Measurements from ENCODE around the gene FGF18. TPM values are rescaled to one million over a fixed set of nuclear protein-coding genes. Genes with fewer than 3 reads are reported as not detected.

Gene FGF18
- total and polyA plus RNA-seq, 5 experiments from 2014 or later, result 0.38 to 0.42 TPM; not detected in 3

GRCh38 chr5:171470420-171470819 lies 51.0 kb downstream of the FGF18 start:
- H3K4me1 Mint-ChIP-seq, result no peaks in the 10 kb centered on the region
- ATAC-seq, result no peak
- DNase-seq, result no peak
- POLR2A ChIA-PET, result no interaction called here
- H3K9me3 Mint-ChIP-seq, result no peaks in the 10 kb centered on the region
- H3K27me3 Mint-ChIP-seq, result peaks cover 0 to 15% (median 5%) of the 10 kb centered on the region in 5 donors
- no peak overlapping the region for H3K27ac Mint-ChIP-seq
- no peak overlapping the region for H3K4me3 Mint-ChIP-seq
- no peaks in the 10 kb centered on the region for H3K36me3 Mint-ChIP-seq

- Mint-ChIP-seq H3K4me1 (peaks cover 0 to 5% (median 4%) of the 10 kb centered on the region in 4 donors), H3K4me3 (no peak overlapping the region), H3K36me3 (no peaks in the 10 kb centered on the region), H3K27ac (no peak overlapping the region), H3K27me3 (peaks cover 0 to 4% (median 1%) of the 10 kb centered on the region in 5 donors), H3K9me3 (no peaks in the 10 kb centered on the region)
- ATAC-seq (no peak), DNase-seq (no peak)
- POLR2A ChIA-PET, result no interaction called here
These were observed 54.9 kb downstream of the FGF18 start for GRCh38 chr5:171474230-171474813.

GRCh38 chr5:171475596-171475995 lies 56.1 kb downstream of the FGF18 start:
- DNase-seq, result no peak
- Mint-ChIP-seq H3K27ac (no peak overlapping the region), H3K9me3 (no peaks in the 10 kb centered on the region), H3K27me3 (peaks cover 0 to 4% (median 1%) of the 10 kb centered on the region in 5 donors), H3K36me3 (no peaks in the 10 kb centered on the region), H3K4me3 (no peak overlapping the region), H3K4me1 (peaks cover 0 to 14% (median 11%) of the 10 kb centered on the region in 4 donors)
- POLR2A ChIA-PET, result no interaction called here
- ATAC-seq, result no peak

- ATAC-seq (no peak), DNase-seq (no peak)
- peaks cover 0 to 14% (median 11%) of the 10 kb centered on the region in 4 donors for H3K4me1 Mint-ChIP-seq
- H3K4me3 Mint-ChIP-seq, result no peak overlapping the region
- no peak overlapping the region for H3K27ac Mint-ChIP-seq
- H3K9me3 Mint-ChIP-seq, result no peaks in the 10 kb centered on the region
- H3K36me3 Mint-ChIP-seq, result no peaks in the 10 kb centered on the region
- peaks cover 0 to 4% (median 1%) of the 10 kb centered on the region in 5 donors for H3K27me3 Mint-ChIP-seq
- POLR2A ChIA-PET, result no interaction called here
These were observed 57.3 kb downstream of the FGF18 start for GRCh38 chr5:171476701-171477100.

GRCh38 chr5:171477101-171477500 lies 57.7 kb downstream of the FGF18 start:
- Mint-ChIP-seq H3K4me1 (peaks cover 0 to 14% (median 11%) of the 10 kb centered on the region in 4 donors), H3K36me3 (no peaks in the 10 kb centered on the region), H3K9me3 (no peaks in the 10 kb centered on the region), H3K27me3 (peaks cover 0 to 4% (median 1%) of the 10 kb centered on the region in 5 donors), H3K4me3 (no peak overlapping the region), H3K27ac (no peak overlapping the region)
- DNase-seq (no peak), ATAC-seq (no peak)
- POLR2A ChIA-PET, result no interaction called here

- Mint-ChIP-seq H3K9me3 (no peaks in the 10 kb centered on the region), H3K4me1 (peaks cover 0 to 14% (median 11%) of the 10 kb centered on the region in 4 donors), H3K4me3 (no peak overlapping the region), H3K27me3 (peaks cover 0 to 4% (median 1%) of the 10 kb centered on the region in 5 donors), H3K27ac (no peak overlapping the region), H3K36me3 (no peaks in the 10 kb centered on the region)
- POLR2A ChIA-PET, result no interaction called here
- ATAC-seq (no peak), DNase-seq (no peak)
These were observed 58.2 kb downstream of the FGF18 start for GRCh38 chr5:171477666-171478065.

- POLR2A ChIA-PET, result no interaction called here
- H3K4me3 Mint-ChIP-seq, result no peak overlapping the region
- peak in 1 of 2 donors; percentile 53 for ATAC-seq
- no peaks in the 10 kb centered on the region for H3K36me3 Mint-ChIP-seq
- peaks cover 0 to 14% (median 11%) of the 10 kb centered on the region in 4 donors for H3K4me1 Mint-ChIP-seq
- DNase-seq, result peak in 1 of 10 donors; percentile 5
- peaks cover 0 to 5% (median 0%) of the 10 kb centered on the region in 5 donors for H3K27me3 Mint-ChIP-seq
- H3K27ac Mint-ChIP-seq, result peak overlapping the region in 2 of 10 donors; percentile 16 to 66
- no peaks in the 10 kb centered on the region for H3K9me3 Mint-ChIP-seq
These were observed 59.7 kb downstream of the FGF18 start for GRCh38 chr5:171478946-171479775.

GRCh38 chr5:171479776-171480125 lies 60.3 kb downstream of the FGF18 start:
- DNase-seq, result no peak
- H3K4me3 Mint-ChIP-seq, result peak overlapping the region in 1 of 10 donors; percentile 2
- no peaks in the 10 kb centered on the region for H3K9me3 Mint-ChIP-seq
- H3K36me3 Mint-ChIP-seq, result no peaks in the 10 kb centered on the region
- peaks cover 0 to 5% (median 1%) of the 10 kb centered on the region in 5 donors for H3K27me3 Mint-ChIP-seq
- peak overlapping the region in 4 of 10 donors; percentile 13 to 58 (median 26) for H3K27ac Mint-ChIP-seq
- peaks cover 4 to 14% (median 11%) of the 10 kb centered on the region in 4 donors for H3K4me1 Mint-ChIP-seq
- POLR2A ChIA-PET, result no interaction called here
- no peak for ATAC-seq

GRCh38 chr5:171480239-171480638 lies 60.8 kb downstream of the FGF18 start:
- no peak for DNase-seq
- Mint-ChIP-seq H3K4me3 (no peak overlapping the region), H3K27ac (peak overlapping the region in 1 of 10 donors; percentile 16), H3K36me3 (no peaks in the 10 kb centered on the region), H3K4me1 (peaks cover 4 to 14% (median 11%) of the 10 kb centered on the region in 4 donors), H3K9me3 (no peaks in the 10 kb centered on the region), H3K27me3 (peaks cover 0 to 5% (median 0%) of the 10 kb centered on the region in 5 donors)
- POLR2A ChIA-PET, result no interaction called here
- no peak for ATAC-seq

- H3K9me3 Mint-ChIP-seq, result no peaks in the 10 kb centered on the region
- POLR2A ChIA-PET, result no interaction called here
- H3K27ac Mint-ChIP-seq, result peak overlapping the region in 1 of 10 donors; percentile 18
- H3K4me1 Mint-ChIP-seq, result peaks cover 4 to 14% (median 11%) of the 10 kb centered on the region in 4 donors
- no peak overlapping the region for H3K4me3 Mint-ChIP-seq
- no peak for ATAC-seq
- peaks cover 0 to 3% (median 2%) of the 10 kb centered on the region in 5 donors for H3K27me3 Mint-ChIP-seq
- no peak for DNase-seq
- H3K36me3 Mint-ChIP-seq, result no peaks in the 10 kb centered on the region
These were observed 62.4 kb downstream of the FGF18 start for GRCh38 chr5:171481571-171482433.

GRCh38 chr5:171482434-171482730 lies 62.9 kb downstream of the FGF18 start:
- no peaks in the 10 kb centered on the region for H3K9me3 Mint-ChIP-seq
- H3K4me1 Mint-ChIP-seq, result peaks cover 4 to 14% (median 11%) of the 10 kb centered on the region in 4 donors
- H3K27ac Mint-ChIP-seq, result no peak overlapping the region
- POLR2A ChIA-PET, result no interaction called here
- peaks cover 0 to 8% (median 4%) of the 10 kb centered on the region in 5 donors for H3K27me3 Mint-ChIP-seq
- no peak overlapping the region for H3K4me3 Mint-ChIP-seq
- no peaks in the 10 kb centered on the region for H3K36me3 Mint-ChIP-seq
- DNase-seq (no peak), ATAC-seq (no peak)

GRCh38 chr5:171483551-171484135 lies 64.2 kb downstream of the FGF18 start:
- Mint-ChIP-seq H3K36me3 (no peaks in the 10 kb centered on the region), H3K27ac (no peak overlapping the region), H3K9me3 (no peaks in the 10 kb centered on the region), H3K4me1 (peaks cover 4 to 14% (median 11%) of the 10 kb centered on the region in 4 donors), H3K4me3 (no peak overlapping the region), H3K27me3 (peaks cover 7 to 12% (median 8%) of the 10 kb centered on the region in 5 donors)
- POLR2A ChIA-PET, result interaction anchor here (0.6 kb wide), 1 partner anchor 719 kb away, joined by 3 read pairs; no protein-coding TSS in a partner anchor
- no peak for DNase-seq
- no peak for ATAC-seq
